ENCODE results near the gene KLF6. TPM values are rescaled to one million over a fixed set of nuclear protein-coding genes. Genes with fewer than 3 reads are reported as not detected.

Gene KLF6
- polyA plus RNA-seq, 1 donor from 2014 or later = 1,101 TPM

DNA sequence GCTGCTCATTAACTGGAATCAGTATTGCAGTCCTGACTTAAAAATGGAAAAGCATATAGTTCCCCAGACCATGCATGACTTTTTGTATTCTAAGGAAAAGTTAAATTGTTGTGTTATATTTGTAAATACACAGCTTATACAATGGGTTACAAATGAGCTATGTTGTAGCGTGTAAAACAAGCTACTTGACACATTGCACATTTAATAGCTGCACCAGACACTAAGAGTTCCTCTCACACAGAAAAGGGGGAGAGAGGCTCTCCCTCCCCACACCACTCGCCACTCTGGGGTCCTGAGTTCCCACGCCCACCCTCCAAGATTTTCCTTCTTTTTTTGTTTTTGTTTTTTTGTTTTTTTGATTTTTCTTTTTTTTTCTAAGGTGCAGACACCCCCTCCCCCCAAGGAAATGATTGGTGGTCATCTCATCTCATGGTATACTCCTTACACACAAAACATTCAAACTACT, 6.3 kb downstream of the KLF6 start:
- peak overlapping the region in 3 of 4 donors; percentile 48 to 83 (median 74) for H3K4me3 Mint-ChIP-seq
- H3K27me3 Mint-ChIP-seq = no peaks in the 10 kb centered on the region
- H3K36me3 Mint-ChIP-seq = peaks cover 15% of the 10 kb centered on the region
- peak overlapping the region; percentile 91 to 97 (median 93) for H3K27ac Mint-ChIP-seq
- peaks cover 33 to 52% (median 46%) of the 10 kb centered on the region in 3 donors for H3K4me1 Mint-ChIP-seq
- peaks cover 0 to 2% (median 0%) of the 10 kb centered on the region in 3 donors for H3K9me3 Mint-ChIP-seq

DNA sequence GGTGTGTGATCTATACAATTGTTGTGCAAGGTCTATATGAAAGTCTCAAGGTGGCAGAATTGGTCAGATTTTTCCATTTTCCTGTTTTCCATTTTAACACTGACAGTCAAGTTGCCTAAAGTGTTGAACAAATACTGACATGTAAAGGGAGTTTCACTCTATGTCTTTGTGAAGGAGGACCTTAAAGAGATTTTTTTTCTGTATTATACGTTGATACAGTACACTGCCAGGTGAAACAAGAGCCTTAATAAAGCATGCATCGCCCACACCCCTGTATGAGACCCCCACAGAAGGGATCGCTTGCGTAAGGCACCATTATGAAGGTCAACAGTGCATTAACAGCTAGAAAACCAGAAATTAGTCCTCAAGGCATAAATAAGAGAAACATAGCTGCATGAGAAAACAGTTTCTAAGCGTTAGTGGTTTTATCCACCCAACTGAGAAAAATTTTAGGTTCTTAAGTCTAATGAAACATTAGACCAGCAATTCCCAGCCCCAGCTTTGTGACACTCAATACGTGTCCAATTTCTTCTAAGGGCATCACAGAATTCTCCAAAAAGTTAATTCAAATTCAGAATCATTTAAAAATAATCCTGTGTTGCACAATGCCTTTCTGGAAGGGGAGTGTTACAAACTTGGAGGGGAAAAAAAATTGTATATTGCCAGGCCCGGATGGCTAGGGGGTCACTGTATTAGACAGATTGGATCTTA, 6.9 kb downstream of the KLF6 start:
- Mint-ChIP-seq H3K27ac (peak overlapping the region; percentile 91 to 97 (median 93)), H3K27me3 (no peaks in the 10 kb centered on the region), H3K9me3 (peaks cover 0 to 2% (median 0%) of the 10 kb centered on the region in 3 donors), H3K36me3 (peaks cover 15% of the 10 kb centered on the region), H3K4me1 (peaks cover 33 to 49% (median 46%) of the 10 kb centered on the region in 3 donors), H3K4me3 (peak overlapping the region in 2 of 4 donors; percentile 64 to 72)

DNA sequence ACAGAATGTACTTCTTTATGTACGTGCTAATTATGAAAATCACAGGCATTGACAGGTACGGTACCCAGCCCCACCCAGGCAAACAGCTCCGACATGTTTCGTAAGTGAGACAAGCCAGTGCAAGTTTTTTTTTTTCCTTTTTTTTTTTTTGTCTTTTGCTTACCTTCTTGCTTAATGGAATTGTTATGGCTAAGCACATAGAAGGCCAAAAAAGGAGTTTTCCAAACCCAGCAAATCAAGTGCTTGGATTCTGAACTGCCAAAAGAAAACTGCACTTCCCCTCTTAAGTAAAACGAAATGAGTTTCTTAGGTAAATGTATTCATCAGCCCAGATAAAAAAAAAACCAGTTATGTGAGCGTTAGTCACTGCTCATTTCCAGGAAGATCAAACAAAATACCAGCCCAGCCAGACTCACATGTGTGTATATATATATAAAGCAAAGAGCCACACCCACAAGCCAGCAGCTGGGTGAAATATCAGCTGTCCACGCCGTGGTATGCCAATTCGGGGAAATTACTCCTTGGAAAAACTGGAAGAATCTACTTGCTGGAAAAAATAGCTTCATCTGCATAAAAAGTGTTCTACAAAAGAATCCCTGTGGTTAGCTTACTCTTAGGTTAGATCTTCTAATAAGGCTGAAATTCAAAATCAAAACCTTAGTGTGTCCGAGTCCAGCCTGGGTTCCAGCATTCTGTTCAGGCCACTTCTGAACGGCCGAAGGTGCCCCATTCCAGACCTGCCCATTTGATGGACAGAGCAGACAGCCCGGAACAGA, 8.0 kb downstream of the KLF6 start:
- Mint-ChIP-seq H3K27ac (peak overlapping the region; percentile 54 to 97 (median 97)), H3K27me3 (no peaks in the 10 kb centered on the region), H3K4me1 (peaks cover 28 to 40% (median 40%) of the 10 kb centered on the region in 3 donors), H3K9me3 (peaks cover 0 to 2% (median 0%) of the 10 kb centered on the region in 3 donors), H3K36me3 (peaks cover 15% of the 10 kb centered on the region), H3K4me3 (peak overlapping the region in 3 of 4 donors; percentile 53 to 64 (median 63))

DNA sequence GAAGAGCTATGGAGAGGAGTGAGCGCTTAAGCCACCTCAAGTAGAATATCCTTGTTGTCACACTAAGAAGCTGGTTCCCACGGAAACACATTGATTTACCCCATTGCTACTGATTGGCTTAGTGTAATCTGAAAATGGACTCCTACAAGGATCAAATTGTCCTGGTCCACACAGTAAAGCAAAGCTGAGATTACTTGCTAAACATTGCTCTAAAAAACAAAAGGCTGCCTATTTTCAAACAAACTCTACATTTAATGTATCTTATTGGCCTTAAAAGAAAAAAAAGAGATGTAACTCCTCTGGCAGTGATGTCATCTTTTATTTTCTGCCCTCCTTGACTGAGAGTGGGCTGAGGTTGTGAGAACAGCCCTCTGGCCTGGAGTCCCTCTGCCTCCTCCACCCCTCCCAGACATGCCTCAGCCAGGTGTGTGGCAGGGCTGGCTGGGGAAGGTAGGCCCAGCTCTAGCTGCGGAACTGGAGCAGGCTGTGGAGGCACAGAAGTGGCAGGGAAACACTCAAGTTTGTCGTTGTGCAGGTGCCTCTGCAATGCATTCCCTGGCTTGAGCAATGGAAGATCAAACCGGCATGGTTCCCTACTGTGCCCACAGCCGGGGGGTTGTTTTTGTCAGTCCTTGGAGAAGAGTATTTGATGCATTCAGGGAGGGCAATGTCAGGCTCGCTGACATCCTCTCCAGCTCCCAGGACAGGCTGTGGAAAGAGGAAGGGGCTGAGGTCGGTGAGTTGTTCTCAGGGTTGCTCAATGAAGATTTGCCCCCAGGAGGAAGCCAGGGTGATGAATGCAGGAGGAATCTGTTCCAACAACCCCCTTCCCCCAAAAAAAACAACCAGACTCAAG, 9.1 kb downstream of the KLF6 start:
- peak overlapping the region; percentile 90 to 97 (median 93) for H3K27ac Mint-ChIP-seq
- H3K4me1 Mint-ChIP-seq = peaks cover 24 to 37% (median 31%) of the 10 kb centered on the region in 3 donors
- no peaks in the 10 kb centered on the region for H3K27me3 Mint-ChIP-seq
- H3K9me3 Mint-ChIP-seq = peaks cover 0 to 2% (median 0%) of the 10 kb centered on the region in 3 donors
- peaks cover 12% of the 10 kb centered on the region for H3K36me3 Mint-ChIP-seq
- H3K4me3 Mint-ChIP-seq = peak overlapping the region in 3 of 4 donors; percentile 60 to 76 (median 63)

DNA sequence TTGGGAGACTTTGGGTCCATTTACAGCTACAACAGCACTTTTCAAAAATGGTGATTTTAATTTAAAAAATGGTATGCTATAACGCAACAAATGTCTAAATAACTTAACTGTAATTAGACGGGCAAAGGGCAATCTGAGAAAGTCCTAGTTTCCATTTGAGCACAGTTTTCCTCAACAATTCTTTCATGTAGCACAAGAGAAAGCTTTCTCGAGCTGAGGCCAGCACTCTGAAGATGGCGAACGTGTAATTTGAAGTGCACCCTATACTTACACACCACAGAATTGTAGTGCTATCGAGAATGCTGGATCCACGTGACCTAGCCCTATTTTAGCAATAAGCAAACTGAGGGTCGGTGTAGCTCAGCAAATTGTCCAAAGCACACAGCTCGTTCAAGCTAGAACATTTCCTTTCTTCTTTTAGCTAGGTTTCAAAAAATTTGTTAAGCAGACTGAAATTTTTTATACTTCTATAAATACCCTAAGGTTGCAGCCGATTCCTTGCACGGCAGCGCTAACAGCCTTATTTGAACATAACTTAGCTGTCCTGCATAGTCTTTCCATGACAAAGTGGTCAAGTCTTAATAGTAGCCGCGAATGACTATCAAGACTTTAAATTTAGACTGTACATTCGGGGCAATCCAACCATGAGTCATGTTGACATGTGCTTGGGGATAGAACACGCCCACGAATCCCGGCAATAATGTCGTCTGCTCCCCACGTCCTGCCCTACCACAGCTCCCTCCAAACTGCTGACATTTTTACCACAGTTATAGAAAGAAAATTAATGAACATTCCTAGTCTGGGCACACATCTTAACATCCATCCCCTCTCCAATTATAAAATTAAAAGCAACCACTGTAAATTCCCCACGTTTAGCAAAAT, 10.0 kb downstream of the KLF6 start:
- Mint-ChIP-seq H3K27me3 (no peaks in the 10 kb centered on the region), H3K27ac (peak overlapping the region; percentile 90 to 97 (median 93)), H3K4me3 (peak overlapping the region in 2 of 4 donors; percentile 9 to 60), H3K9me3 (peaks cover 0 to 2% (median 0%) of the 10 kb centered on the region in 3 donors), H3K4me1 (peaks cover 21 to 36% (median 24%) of the 10 kb centered on the region in 3 donors), H3K36me3 (peaks cover 12% of the 10 kb centered on the region)

DNA sequence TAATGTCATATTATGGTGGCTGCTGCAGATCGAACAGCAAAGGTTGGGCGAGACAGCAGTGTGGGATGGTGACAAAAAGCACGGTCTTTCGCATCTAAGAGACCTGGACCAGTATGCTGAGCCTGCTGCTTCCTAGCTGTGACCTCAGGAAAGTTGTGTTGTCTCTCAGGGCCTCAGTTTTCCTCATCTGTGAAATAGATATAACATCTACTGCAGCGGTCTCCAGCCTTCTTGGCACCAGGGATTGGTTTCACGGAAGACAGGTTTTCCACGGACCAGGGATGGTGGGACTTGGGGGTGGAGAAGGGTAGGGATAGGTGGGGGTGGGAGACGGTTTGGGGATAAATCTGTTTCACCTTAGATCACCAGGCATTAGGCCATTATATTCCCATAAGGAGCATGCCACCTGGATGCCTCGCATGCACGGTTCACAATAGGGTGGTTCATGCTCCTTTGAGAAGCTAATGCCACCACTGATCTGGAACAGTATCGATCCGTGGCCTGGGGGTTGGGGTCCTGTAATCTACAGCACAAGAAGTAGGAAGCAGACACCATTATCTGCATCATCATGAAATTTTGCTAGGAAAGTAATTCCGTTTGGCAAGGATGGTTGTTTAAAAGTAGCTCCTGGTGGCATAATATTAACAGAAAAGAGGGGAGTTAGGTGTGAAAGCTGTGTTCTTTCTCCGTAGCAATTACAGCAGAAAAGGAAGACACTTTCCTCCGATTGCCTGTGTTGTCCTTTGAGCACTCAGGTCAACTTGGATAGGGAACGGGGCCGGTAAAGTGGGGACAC, 10.8 kb downstream of the KLF6 start:
- Mint-ChIP-seq H3K27me3 (no peaks in the 10 kb centered on the region), H3K4me1 (peaks cover 17 to 34% (median 20%) of the 10 kb centered on the region in 3 donors), H3K9me3 (peaks cover 0 to 2% (median 0%) of the 10 kb centered on the region in 3 donors), H3K4me3 (peak overlapping the region in 2 of 4 donors; percentile 60 to 67), H3K36me3 (peaks cover 9% of the 10 kb centered on the region), H3K27ac (peak overlapping the region; percentile 69 to 97 (median 93))

DNA sequence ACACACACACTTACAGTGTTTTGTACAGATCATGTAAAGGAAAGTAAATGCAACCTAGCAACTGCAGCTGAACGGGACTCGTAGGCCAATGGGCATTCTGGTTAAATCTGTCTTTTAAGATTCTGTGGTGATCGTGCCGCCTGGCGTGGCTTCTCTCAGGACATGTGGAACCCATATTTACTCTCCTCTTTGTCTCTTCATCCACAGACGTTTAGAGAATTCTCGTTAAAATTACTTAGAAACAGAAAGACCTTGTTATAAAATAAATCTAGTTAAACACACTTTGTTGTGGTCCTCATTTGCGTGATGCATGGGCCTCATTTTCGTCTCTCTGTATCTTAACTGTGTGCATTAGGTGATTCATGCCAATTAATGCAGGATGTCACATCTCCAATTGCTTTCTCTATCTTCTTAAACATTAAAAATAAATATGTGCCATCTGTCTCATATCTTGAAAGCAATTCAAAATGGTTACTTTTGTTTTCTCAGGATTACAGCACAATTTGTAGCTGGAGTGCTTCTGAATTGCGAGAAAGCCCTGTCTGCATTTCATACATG, 11.5 kb downstream of the KLF6 start:
- Mint-ChIP-seq H3K36me3 (peaks cover 6% of the 10 kb centered on the region), H3K9me3 (peaks cover 0 to 2% (median 0%) of the 10 kb centered on the region in 3 donors), H3K4me3 (peak overlapping the region in 1 of 4 donors; percentile 50), H3K27me3 (no peaks in the 10 kb centered on the region), H3K4me1 (peaks cover 14 to 27% (median 15%) of the 10 kb centered on the region in 3 donors), H3K27ac (peak overlapping the region; percentile 69 to 97 (median 93))

DNA sequence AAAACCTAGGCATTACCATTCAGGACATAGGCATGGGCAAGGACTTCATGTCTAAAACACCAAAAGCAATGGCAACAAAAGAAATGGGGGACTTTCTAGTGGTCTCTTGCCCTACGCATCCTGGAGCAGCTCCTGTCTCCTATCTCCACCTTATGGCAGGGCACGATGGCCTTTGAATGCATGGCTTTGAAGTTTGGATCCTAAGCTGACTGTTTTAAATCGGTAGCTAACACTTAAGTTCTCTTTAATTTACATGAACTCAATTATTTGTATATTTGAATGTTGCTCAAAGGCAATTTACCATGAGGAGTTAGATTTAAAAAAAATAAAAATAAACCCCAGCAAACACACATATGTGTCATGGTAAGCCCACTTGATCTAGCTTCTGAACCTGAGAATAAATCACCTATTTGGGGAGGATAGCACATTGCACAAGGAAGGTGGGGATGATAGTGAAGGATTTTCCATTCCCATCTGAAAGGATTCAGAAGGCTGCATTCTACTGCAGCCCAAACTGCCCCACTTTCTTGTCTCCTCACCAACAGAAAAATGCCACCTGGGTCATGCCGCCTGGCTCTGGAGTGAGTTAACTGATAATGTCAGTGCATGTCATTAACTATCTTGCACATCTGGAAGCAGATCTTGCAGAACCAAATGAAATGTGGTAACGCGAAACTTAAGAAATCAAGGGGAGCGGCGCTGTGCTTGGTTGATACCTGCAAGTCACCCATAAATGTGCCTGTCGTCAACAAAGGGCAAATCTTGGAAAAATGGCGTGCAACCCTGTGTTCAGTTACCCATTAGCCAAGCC, 12.4 kb downstream of the KLF6 start:
- Mint-ChIP-seq H3K4me3 (no peak overlapping the region), H3K27me3 (no peaks in the 10 kb centered on the region), H3K36me3 (peaks cover 6% of the 10 kb centered on the region), H3K4me1 (peaks cover 8 to 19% (median 10%) of the 10 kb centered on the region in 3 donors), H3K9me3 (peaks cover 0 to 2% (median 0%) of the 10 kb centered on the region in 3 donors), H3K27ac (peak overlapping the region in 1 of 3 donors; percentile 97)

DNA sequence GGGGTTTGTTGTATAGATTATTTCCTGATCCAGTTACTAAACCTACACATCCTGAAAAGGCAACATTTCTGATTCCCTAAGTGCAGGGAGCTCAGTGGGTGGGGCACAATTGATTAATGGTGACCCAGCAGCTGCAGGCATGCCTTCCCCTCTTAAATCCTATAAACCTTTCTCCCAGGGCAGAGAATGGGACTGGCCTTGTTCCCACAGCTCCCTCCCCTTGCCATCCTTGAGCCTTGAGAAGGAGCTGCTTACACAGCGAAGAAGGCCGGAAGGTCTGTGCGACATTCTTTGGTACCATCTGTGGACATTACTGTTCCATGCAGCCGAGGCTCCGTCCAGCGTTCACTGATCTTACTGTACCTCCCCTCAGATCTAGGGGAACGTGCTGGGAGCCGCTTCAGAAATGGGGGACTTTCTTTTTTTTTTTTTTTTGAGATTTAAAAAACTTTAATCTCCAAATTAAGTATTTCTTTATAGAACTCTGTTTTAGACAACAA, 14.3 kb downstream of the KLF6 start:
- Mint-ChIP-seq H3K36me3 (peaks cover 2% of the 10 kb centered on the region), H3K27me3 (no peaks in the 10 kb centered on the region), H3K27ac (no peak overlapping the region), H3K9me3 (peaks cover 0 to 2% (median 0%) of the 10 kb centered on the region in 3 donors), H3K4me1 (peaks cover 9 to 16% (median 10%) of the 10 kb centered on the region in 3 donors), H3K4me3 (no peak overlapping the region)

DNA sequence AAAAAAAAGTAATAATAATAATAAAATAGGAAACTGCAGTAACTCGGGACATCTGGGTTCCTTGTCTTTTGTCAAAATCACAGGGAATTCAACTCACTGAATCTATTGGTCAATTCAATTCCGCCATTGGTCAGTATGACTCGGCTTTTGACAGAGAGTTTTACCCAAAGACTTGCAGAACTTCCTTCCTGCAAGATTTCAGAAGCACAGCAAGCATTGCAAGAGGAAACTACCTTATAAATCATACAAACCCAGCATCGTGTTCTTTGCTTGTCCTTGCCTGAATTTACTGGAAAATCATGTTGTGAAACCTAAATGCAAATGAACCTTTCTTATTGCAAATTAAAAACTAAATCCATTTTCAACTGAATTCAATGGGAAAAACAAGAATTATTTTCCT, 15.5 kb downstream of the KLF6 start:
- no peaks in the 10 kb centered on the region for H3K36me3 Mint-ChIP-seq
- peaks cover 16 to 20% (median 20%) of the 10 kb centered on the region in 3 donors for H3K4me1 Mint-ChIP-seq
- H3K27ac Mint-ChIP-seq = peak overlapping the region in 1 of 3 donors; percentile 19
- H3K9me3 Mint-ChIP-seq = no peaks in the 10 kb centered on the region
- no peaks in the 10 kb centered on the region for H3K27me3 Mint-ChIP-seq
- no peak overlapping the region for H3K4me3 Mint-ChIP-seq

DNA sequence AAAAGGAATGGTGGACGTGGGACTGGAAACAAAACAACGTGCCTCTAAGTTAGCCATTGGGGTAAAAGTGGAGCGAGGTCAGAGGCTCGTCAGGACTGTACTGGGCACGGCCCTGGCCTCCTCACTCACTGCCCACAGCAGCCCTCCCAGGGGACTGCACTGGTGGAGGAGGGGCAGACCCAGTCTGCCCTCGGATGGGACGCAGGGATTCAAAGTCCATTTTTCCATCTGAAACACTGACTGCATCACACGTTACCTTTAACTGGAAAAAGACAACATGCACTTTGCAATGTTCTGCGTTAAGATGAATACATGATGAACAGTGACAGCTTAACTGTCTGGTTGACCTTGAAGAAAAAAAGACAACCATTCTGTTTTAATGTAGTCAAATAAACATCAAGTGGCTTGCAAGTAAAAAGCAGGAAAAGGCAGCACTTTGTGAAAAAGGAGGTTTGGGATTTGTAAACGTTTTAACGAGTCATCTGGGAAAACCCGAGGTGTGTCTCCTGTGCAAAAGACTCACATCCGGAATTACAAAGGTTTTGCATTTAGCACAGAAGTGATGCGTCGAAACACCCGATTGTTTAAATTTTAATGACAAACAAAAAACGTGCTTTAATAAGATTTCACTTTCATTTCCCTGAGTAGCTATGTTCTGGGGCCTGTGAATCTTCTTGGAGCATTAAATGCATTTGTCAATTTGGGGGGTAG, 18.8 kb downstream of the KLF6 start:
- H3K36me3 Mint-ChIP-seq = no peaks in the 10 kb centered on the region
- H3K9me3 Mint-ChIP-seq = peaks cover 0 to 8% (median 3%) of the 10 kb centered on the region in 3 donors
- H3K4me3 Mint-ChIP-seq = peak overlapping the region in 2 of 4 donors; percentile 39 to 81
- no peak overlapping the region for H3K27ac Mint-ChIP-seq
- H3K27me3 Mint-ChIP-seq = no peaks in the 10 kb centered on the region
- H3K4me1 Mint-ChIP-seq = peaks cover 25 to 31% (median 26%) of the 10 kb centered on the region in 3 donors

Data from IgD-negative memory B cell (primary cell).